HG02870 (cell line): ENCODE data around the gene SLC4A11.
"Not testable (repeated sequence)": the region's sequence is repeated elsewhere in the genome, so short reads cannot be mapped to it uniquely, and the experiment has no call there.

Source experiments
- ATAC-seq: cut with Tn5 transposase; IDR thresholded peaks from one replicate; pipeline ENCODE4 v1.9.1; 2021; ENCODE audit warnings: mild to moderate bottlenecking, moderate library complexity; ENCODE audit not compliant: unreplicated experiment

SLC4A11 gene

DNA sequence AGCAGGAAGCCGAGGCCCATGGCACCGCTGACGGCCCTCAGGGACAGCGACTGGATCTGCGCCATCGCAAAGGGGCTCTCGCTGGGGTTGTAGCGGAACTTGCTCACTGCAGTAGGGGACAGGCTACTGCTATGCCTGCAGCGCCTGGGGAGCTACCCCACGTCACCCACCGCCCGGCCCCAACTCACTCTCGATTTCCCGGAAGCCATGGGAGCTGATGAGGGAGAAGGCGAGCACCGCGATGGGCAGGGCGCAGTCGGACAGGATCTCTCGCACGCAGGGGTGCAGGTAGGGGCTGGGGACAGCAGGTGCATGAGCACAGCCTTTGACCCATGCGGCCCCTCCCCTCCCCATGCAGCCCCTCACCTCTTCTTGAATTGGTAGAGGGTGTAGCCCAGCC lies 9.8 kb downstream of the SLC4A11 start:
- ATAC-seq, result no peak

DNA sequence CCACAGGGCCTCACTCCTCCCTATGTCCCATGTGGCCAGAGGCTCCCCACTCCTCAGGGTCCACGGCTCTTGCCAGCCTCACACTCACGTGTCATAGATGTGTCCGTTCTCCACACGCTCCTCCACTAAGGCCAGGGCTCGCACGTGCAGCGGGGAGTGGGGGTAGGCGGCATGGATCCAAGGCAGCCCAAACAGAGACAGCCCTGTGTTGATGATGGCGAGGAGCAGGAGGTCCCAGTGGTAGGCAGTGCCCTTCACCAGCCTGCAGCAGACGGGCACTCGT lies 10.3 kb downstream of the SLC4A11 start:
- no peak for ATAC-seq

- no peak for ATAC-seq
Measured at GRCh38 chr20:3227936-3228749, 10.8 kb downstream of the SLC4A11 start.

DNA sequence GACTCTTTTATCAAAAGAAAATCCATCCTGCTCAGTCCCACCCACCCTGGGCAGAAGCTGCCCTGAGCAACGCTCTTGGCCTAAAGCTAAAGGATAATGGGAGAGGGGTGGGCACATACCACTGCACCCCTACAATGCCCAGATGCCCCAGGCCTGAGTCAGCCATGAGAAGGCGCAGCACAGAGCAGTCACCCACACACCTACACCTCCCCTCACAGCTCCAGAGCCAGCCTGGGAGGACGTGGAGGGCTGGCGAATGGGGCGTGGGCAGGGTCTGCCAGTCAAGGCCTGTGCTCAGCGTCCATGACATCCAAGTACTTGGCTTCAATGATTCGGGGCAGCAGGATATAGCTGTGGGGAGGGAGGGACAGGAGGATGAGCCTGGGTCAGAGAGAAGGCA lies 11.5 kb downstream of the SLC4A11 start:
- ATAC-seq, result no peak

DNA sequence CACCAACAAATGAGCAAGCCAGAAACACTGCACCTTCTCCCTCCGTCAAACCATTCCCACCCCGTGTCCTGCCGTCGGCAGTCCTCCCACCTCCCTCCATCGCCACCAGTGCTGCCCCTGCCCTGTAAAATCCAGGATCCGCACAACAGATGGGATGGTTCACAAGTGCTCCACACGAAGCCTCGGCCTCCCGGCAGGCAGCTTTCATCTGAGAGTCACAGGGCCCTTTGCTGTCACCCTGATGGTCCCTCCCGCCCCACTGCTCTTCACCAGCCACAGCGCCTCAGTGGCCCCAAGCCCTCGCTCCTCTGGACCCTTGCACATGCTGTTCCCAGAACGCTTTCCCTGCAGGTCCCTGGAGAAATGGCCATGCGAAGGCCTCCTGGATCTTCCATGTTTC lies 12.1 kb downstream of the SLC4A11 start:
- ATAC-seq, result no peak

DNA sequence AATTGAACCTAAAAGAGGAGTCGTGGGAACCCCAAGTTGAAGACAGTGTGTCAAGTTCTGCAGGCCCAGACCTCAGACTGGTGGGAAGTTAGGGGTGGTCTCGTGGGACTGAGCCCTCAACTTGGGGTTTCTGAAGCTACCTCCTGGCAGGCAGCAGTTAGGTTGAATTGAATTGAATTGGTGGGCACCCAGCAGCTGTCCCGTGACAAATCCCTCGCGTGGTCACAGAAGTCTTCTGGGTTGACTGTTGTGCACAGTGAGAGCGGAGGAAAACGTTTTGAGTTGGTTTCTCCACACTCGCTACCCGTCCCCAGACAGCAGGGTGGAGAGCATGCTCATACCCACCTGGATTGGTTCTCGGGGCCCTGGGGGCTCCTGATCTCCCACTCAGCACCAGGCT lies 12.9 kb downstream of the SLC4A11 start:
- no peak for ATAC-seq

DNA sequence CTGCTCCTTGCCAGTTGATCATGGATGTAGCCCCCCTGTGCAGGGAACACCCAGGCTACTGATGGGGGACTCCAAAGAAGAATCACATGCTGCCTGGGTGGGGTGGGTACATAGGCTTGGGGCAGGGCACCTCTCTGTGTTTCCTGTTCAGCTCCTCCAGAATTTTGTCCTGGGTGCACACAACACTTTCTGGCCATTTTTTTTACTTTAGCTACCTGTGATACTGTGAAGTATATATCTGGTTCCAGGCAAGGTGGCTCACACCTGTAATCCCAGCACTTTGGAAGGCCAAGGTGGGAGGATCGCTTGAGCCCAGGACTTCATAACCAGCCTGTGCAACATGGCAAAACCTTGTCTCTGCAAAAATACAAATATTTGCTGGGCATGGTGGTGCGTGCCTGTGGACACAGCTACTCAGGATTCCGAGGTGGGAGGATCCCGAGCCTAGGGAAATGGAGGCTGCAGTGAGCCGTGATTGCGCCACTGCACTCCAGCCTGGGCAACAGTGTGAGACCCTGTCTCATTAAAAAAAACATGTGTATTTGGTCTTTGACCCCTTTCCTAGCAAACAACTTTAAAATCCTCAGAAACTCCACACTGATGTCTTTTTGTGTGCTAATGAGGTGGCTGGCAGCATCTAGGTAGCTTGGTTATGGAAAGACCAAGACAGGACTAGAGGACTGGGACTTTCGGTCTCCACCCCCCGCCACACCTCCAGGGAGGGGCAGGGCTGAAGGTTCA lies 14.1 kb downstream of the SLC4A11 start:
- ATAC-seq, result no peak

DNA sequence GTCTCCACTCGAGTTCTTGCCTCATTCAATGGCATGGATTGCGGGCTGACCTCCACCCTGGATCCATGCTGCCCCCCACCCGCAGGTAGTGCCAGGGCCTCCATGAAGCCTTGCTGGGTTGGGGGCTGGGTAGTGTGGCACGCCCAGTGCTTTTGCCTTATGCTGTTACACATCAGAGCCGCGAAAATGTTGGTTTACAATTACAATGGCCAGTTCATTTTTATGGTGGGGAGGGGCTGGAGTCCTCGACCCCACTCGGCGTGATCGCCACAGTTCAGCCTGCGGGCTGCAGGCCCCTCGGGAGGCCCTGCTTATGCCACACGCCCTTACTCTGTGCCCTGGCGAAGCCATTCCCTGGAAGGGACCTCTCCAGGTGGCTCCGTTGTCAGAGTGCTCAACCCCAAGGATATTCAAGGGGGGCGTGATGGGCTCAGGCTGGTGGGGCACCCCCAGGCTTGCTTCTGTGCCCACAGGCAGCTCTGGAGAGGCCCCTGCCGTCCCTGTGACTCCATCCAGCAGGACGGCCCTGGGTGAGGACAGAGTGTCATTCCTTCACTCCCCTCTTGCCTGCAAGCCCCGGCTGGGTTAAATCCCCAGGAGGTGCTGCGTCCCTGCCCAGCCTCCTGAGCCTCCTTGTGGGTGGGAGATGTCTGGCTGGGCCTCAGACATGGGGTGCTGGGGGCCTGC lies 14.9 kb downstream of the SLC4A11 start:
- ATAC-seq, result no peak

GRCh38 chr20:3223651-3223993 lies 15.4 kb downstream of the SLC4A11 start:
- no peak for ATAC-seq

DNA sequence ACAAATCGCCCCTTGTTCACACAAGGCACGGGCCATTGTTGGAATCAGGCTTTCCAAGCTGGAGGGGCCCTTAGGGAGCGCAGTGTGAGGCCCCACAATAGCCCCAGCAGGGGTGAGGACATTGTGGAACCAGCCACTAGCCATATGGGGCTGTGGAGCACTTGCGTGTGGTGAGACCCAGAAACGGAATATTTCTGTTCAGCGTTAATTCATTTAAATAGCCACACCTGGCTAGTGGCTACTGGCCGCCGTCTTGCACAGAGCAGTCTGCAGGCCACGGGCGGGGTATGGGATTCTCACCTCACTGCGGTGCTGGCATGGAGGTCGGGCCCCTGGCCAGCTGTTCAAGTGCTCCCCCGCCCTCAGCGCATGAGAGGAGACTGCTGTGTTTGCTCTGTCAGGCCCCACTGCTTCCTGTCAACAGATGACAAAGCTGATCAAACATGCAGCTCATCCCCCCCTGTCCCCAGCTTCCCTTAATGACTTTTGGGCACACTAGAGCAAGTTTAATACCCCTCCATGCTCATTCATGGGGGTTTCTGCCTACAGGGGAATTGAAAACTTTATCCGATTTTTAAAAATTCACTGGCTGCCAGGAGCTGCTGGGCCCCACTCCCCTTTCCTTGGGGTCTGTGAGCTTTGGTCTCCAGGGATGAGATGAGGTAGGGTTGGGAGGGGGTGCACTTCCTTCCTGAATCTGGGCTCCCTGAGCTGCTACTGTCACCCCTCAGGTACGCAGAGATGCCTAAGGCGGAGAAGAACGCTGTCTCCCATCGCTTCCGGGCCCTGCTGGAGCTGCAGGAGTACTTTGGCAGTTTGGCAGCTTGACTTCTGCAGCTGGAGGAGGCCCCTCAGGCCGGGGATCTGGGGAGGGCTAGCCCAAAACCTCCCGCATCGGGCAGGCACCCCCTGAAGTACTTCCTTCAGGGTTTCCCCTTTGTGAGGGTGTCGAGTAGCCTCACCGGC lies 16.1 kb downstream of the SLC4A11 start:
- ATAC-seq, result no peak

DNA sequence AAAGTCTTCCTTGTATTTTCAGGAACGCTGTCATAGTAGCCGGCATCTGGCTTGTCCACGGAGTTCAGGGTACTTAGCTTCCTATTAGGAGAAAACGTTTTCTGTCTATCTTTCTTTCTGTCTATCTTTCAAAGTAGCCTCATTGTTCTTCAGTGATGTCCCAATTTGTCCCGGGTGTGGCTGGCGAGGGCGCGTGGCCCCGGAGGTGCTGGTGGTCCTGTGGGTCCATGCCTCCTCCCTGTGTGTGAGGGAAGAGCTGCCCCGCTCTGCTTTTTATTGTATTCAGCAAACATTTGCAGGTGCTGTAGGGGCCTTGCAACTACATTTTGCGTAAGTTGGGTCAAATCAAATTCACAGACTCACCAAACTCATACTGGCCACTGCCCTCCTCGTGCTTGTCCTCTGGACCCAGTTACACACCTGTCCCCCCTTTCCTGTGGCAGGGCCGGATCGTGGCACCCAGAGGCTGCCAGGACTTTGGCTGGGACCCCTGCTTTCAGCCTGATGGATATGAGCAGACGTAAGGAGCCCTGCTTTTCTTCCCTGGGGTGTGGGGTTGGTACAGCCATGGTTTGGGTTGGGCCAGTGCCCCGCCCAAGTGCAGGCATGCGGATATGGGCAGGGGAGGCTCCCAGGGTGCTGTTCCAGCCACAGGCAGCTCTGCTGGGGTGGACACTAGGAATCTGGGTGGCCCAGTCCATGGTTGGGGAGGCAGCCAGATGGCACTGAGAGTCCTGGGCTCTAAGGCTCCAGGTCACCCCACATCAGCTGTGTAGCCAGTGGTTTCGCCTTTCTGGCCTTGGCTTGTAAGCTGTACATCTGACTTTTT lies 17.4 kb downstream of the SLC4A11 start:
- ATAC-seq, result no peak

DNA sequence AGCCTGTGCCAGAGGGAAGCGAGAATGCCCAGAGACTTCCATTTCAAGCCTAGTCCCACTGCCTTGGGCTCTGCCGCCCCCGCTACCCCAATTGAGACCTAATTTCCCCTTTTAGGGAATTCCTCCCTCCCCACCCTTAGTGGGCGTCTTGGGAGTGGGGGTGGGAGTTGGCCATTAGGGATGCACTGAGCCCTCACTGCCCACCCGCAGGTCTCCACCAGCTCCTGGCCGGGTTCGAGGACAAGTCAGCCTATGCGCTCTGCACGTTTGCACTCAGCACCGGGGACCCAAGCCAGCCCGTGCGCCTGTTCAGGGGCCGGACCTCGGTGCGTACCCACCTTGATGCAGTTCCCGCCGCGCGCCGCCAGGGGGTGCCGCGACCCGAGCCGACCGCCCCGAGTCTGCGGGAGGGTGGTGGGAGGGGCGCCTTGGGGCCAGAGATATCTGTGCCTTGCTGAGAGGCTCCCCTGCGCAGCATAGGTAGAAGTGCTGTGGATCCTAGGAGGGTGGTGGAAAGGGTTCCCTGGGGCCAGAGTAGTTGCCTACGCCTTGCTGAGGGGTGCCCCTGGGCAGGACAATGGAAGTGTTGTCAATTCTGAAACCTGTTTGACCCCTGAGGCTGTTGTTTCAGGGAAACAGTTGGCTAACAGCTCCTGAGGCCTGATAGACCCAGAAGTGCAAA lies 20.5 kb downstream of the SLC4A11 start:
- ATAC-seq, result no peak

GRCh38 chr20:3215359-3215917 lies 23.6 kb downstream of the SLC4A11 start:
- not testable (repeated sequence) for ATAC-seq

DNA sequence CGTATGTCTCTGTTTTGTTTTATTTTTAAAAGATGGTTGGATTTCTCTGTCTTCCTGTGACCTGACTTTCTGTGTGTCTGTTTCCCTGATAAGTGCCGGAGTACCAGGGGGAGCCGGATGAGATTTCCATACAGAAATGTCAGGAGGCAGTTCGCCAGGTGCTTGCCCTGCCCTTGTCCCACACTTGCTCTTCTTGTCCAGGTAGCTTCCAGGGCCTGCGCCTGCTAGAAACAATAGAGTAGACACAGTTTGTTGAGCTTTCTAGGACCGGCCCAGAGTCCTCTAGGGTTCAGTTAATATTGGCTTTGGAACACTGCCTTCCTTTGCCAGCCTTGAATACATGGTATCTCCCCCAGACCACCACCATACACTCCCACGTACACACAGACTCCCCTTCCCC lies 25.8 kb downstream of the SLC4A11 start:
- ATAC-seq, result no peak

GRCh38 chr20:3210346-3210745 lies 28.6 kb downstream of the SLC4A11 start:
- no peak for ATAC-seq

GRCh38 chr20:3209946-3210317 lies 29.1 kb downstream of the SLC4A11 start:
- no peak for ATAC-seq

DNA sequence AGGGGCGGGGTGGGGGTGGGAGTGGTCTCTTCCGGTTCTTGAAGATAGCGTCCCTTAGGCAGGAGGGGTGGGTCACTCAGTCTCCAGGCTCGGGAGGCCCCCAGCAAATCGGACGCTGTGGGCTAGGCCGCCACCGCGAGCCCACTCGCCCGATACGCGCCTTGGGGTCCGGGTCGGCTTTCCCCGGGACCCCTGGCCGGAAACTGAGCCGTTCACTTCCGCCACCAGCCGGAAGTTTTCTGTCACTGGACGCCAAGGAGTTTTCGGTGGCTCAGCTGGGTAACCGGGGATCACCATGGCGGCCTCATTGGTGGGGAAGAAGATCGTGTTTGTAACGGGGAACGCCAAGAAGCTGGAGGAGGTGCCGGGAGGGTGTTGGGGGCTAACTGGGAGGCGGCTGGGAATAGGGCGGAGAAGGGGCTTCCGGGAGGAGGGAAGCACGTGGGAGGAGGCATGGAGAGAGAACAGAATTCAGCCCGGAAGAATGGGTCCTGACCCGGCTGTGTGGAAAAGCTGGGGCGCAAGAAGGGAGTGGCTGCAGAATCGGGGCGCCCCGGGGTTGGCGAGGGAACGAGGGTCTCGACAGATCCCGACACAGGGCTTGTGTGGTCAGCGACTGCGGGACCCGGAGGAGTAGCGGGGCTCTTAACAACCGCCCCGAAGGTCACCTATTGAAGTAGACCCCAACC lies 29.6 kb downstream of the SLC4A11 start, which contains the start of gene ITPA:
Gene ITPA (plus strand): TSS at position 242 of the 689 bp plus-strand sequence. CDS start 54 bp downstream, at position 296.
- no peak for ATAC-seq

DNA sequence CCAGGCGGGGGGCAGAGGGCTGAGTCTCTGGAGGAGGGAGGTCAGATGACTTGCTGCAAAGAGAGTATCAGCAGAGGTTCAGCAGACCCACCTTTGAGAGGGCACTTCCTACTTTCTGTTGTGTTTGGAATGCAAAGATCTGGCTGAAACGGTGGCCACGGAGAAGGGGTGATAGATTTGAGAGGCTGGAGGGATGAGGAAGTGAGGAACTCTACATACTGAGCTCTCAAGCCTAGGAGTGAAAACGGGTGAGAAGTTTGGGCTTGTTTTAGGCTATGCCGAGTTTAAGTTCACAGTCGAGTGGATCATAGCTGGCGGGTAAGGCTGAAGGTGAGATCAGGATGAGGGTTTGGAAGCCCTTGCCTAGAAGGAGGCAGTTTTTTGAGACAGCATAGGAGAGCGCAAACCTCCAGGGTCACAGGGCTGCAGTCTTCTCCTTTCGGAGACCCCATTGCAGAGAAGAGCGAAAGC lies 30.2 kb downstream of the SLC4A11 start:
- ATAC-seq, result no peak
